HS-27A (cell line): Measurements from ENCODE around the gene RYR2.

Experiments
- DNase-seq: peaks from one replicate; pipeline ENCODE4 v3.0.0-alpha.2; 2012; ENCODE audit warnings: low read depth, missing footprints

Gene RYR2

GRCh38 chr1:237672748-237673147, 630.8 kb downstream of the RYR2 start:
- no peak for DNase-seq

GRCh38 chr1:237673631-237674030, 631.6 kb downstream of the RYR2 start:
- no peak for DNase-seq

GRCh38 chr1:237677979-237678378, 636.0 kb downstream of the RYR2 start:
- DNase-seq = peak; percentile 46

GRCh38 chr1:237679687-237680086, 637.7 kb downstream of the RYR2 start:
- no peak for DNase-seq

- no peak for DNase-seq
These were observed 639.2 kb downstream of the RYR2 start for GRCh38 chr1:237681210-237681609.

- DNase-seq = peak; percentile 19
These were observed 642.3 kb downstream of the RYR2 start for GRCh38 chr1:237684236-237684635.

GRCh38 chr1:237685551-237685950, 643.6 kb downstream of the RYR2 start:
- DNase-seq = no peak

GRCh38 chr1:237687804-237688203, 645.8 kb downstream of the RYR2 start:
- no peak for DNase-seq

- DNase-seq = no peak
These were observed 648.7 kb downstream of the RYR2 start for GRCh38 chr1:237690656-237691055.

- no peak for DNase-seq
These were observed 650.3 kb downstream of the RYR2 start for GRCh38 chr1:237692255-237692654.

GRCh38 chr1:237695878-237696277, 653.9 kb downstream of the RYR2 start:
- no peak for DNase-seq

- DNase-seq = no peak
These were observed 658.2 kb downstream of the RYR2 start for GRCh38 chr1:237700181-237700580.

GRCh38 chr1:237701534-237701933, 659.5 kb downstream of the RYR2 start:
- no peak for DNase-seq

GRCh38 chr1:237702161-237702560, 660.2 kb downstream of the RYR2 start:
- DNase-seq = no peak

GRCh38 chr1:237705462-237705861, 663.5 kb downstream of the RYR2 start:
- DNase-seq = no peak

- DNase-seq = no peak
These were observed 667.4 kb downstream of the RYR2 start for GRCh38 chr1:237709355-237709754.

- DNase-seq = no peak
These were observed 669.3 kb downstream of the RYR2 start for GRCh38 chr1:237711281-237711680.

GRCh38 chr1:237712082-237712481, 670.1 kb downstream of the RYR2 start:
- no peak for DNase-seq

GRCh38 chr1:237712586-237713157, 670.7 kb downstream of the RYR2 start:
- DNase-seq = no peak

- DNase-seq = no peak
These were observed 671.9 kb downstream of the RYR2 start for GRCh38 chr1:237713916-237714315.

- DNase-seq = no peak
These were observed 675.1 kb downstream of the RYR2 start for GRCh38 chr1:237717106-237717505.

- DNase-seq = no peak
These were observed 688.9 kb downstream of the RYR2 start for GRCh38 chr1:237730826-237731350.

GRCh38 chr1:237732657-237733056, 690.7 kb downstream of the RYR2 start:
- DNase-seq = no peak

GRCh38 chr1:237736372-237737029, 694.5 kb downstream of the RYR2 start:
- no peak for DNase-seq
